HEK293 (cell line): ENCODE results near the gene NUP85.

Source experiments
- ATF2 ChIP-seq: fragments of 450-650 bp; formaldehyde crosslinking; IDR thresholded peaks from 2 replicates; pipeline ENCODE4 v1.5.1; 2016; ENCODE audit warnings: missing biosample characterization, missing genetic modification characterization, low read depth
- CTCF ChIP-seq: fragments of 450-650 bp; formaldehyde crosslinking; IDR thresholded peaks from 2 replicates; pipeline ENCODE4 v1.5.1; 2016; ENCODE audit warnings: missing biosample characterization, missing genetic modification characterization
- GLI4 ChIP-seq: fragments of 450-650 bp; formaldehyde crosslinking; IDR thresholded peaks from 2 replicates; pipeline ENCODE4 v1.5.1; 2016; ENCODE audit warnings: missing biosample characterization, missing genetic modification characterization
- KLF16 ChIP-seq: fragments of 450-650 bp; formaldehyde crosslinking; IDR thresholded peaks from 2 replicates; pipeline ENCODE4 v1.5.1; 2017; ENCODE audit warnings: missing biosample characterization, missing genetic modification characterization
- PRDM2 ChIP-seq: fragments of 450-650 bp; formaldehyde crosslinking; IDR thresholded peaks from 2 replicates; pipeline ENCODE4 v1.5.1; 2016; ENCODE audit warnings: missing biosample characterization, missing genetic modification characterization, borderline replicate concordance
- SALL2 ChIP-seq: fragments of 450-650 bp; formaldehyde crosslinking; IDR thresholded peaks from 2 replicates; pipeline ENCODE4 v1.5.0; 2017; ENCODE audit warnings: missing biosample characterization, mild to moderate bottlenecking, missing genetic modification characterization, borderline replicate concordance
- SETDB1 ChIP-seq: IDR thresholded peaks from one replicate; pipeline ENCODE4 v1.6.1; 2017; ENCODE audit warnings: mild to moderate bottlenecking, low read length, moderate library complexity, mixed read lengths; ENCODE audit not compliant: insufficient read length
- TRIM28 ChIP-seq: IDR thresholded peaks from 2 replicates; pipeline ENCODE4 v1.6.1; 2011; ENCODE audit warnings: low read length, control low read depth, borderline replicate concordance
- ZBTB49 ChIP-seq: fragments of 450-650 bp; formaldehyde crosslinking; IDR thresholded peaks from 2 replicates; pipeline ENCODE4 v1.5.1; 2016; ENCODE audit warnings: missing biosample characterization, missing genetic modification characterization, low read depth
- ZFP37 ChIP-seq: fragments of 450-650 bp; formaldehyde crosslinking; IDR thresholded peaks from 2 replicates; pipeline ENCODE4 v1.5.1; 2016; ENCODE audit warnings: missing biosample characterization, missing genetic modification characterization
- ZNF24 ChIP-seq: fragments of 450-650 bp; formaldehyde crosslinking; IDR thresholded peaks from 2 replicates; pipeline ENCODE4 v1.5.1; 2016; ENCODE audit warnings: missing biosample characterization, missing genetic modification characterization
- ZNF274 ChIP-seq, 2 experiments: fragments of 200-500 bp in 1 of 2; fragments of 450-650 bp in 1 of 2; sonication (Bioruptor generic) in 1 of 2; formaldehyde crosslinking in 1 of 2; IDR thresholded peaks; 2 replicates each; pipeline versions ENCODE4 v1.5.1 to v1.6.1; 2014 to 2016; ENCODE audit warnings: borderline replicate concordance in 1 of 2, inconsistent platforms in 1 of 2, low read length in 1 of 2, missing biosample characterization in 1 of 2, missing genetic modification characterization in 1 of 2
- ZNF37A ChIP-seq: fragments of 450-650 bp; IDR thresholded peaks from 2 replicates; pipeline ENCODE4 v1.5.1; 2018; ENCODE audit warnings: missing biosample characterization, missing genetic modification characterization
- ZNF488 ChIP-seq: fragments of 450-650 bp; formaldehyde crosslinking; IDR thresholded peaks from 2 replicates; pipeline ENCODE4 v1.5.1; 2016; ENCODE audit warnings: missing biosample characterization, missing genetic modification characterization
- ZNF513 ChIP-seq: fragments of 450-650 bp; IDR thresholded peaks from 2 replicates; pipeline ENCODE4 v1.5.1; 2018; ENCODE audit warnings: missing biosample characterization, missing genetic modification characterization
- ZNF561 ChIP-seq: fragments of 450-650 bp; IDR thresholded peaks from 2 replicates; pipeline ENCODE4 v1.5.1; 2018; ENCODE audit warnings: missing biosample characterization, missing genetic modification characterization, borderline replicate concordance
- ZNF600 ChIP-seq: fragments of 450-650 bp; formaldehyde crosslinking; IDR thresholded peaks from 2 replicates; pipeline ENCODE4 v1.5.1; 2016; ENCODE audit warnings: missing biosample characterization, missing genetic modification characterization
- ZNF623 ChIP-seq: fragments of 450-650 bp; formaldehyde crosslinking; IDR thresholded peaks from 2 replicates; pipeline ENCODE4 v1.5.1; 2016; ENCODE audit warnings: missing biosample characterization, missing genetic modification characterization
- ZNF645 ChIP-seq: fragments of 450-650 bp; formaldehyde crosslinking; IDR thresholded peaks from 2 replicates; pipeline ENCODE4; 2016; ENCODE audit warnings: missing biosample characterization, missing genetic modification characterization
- ZNF747 ChIP-seq: fragments of 450-650 bp; formaldehyde crosslinking; IDR thresholded peaks from 2 replicates; pipeline ENCODE4 v1.5.1; 2016; ENCODE audit warnings: missing biosample characterization, missing genetic modification characterization
- ZNF777 ChIP-seq: fragments of 450-650 bp; formaldehyde crosslinking; IDR thresholded peaks from 2 replicates; pipeline ENCODE4 v1.5.1; 2017; ENCODE audit warnings: missing biosample characterization, missing genetic modification characterization, borderline replicate concordance

The NUP85 gene

GRCh38 chr17:75271233-75271954 lies 65.9 kb downstream of the NUP85 start (continued):
- TF ChIP-seq ZBTB49 (tag by site-specific recombination) (no peak), SETDB1 (no peak), CTCF (peak; percentile 69), KLF16 (tag by site-specific recombination) (no peak), ZNF645 (tag by site-specific recombination) (no peak), ZNF747 (tag by site-specific recombination) (no peak), ZNF600 (tag by site-specific recombination) (peak; percentile 40), ZNF777 (0 out of 2 replicates have a peak, but pooled peaks have one; percentile 17), PRDM2 (no peak), ZNF274 (IDR thresholded peaks at IDR 0.05; ENCODE audit: low read length) (no peak), ZNF274 (tag by site-specific recombination; IDR thresholded peaks at IDR 0.05; ENCODE audit: borderline replicate concordance) (no peak), SALL2 (tag by site-specific recombination) (no peak), ZNF513 (tag by site-specific recombination) (no peak), ATF2 (tag by site-specific recombination) (no peak), TRIM28 (no peak), ZNF24 (tag by site-specific recombination) (no peak), ZNF37A (tag by site-specific recombination) (no peak), ZFP37 (tag by site-specific recombination) (no peak), ZNF488 (tag by site-specific recombination) (no peak), ZNF561 (peak; percentile 26; the same call in 1 of the 2 replicates), GLI4 (tag by site-specific recombination) (no peak), ZNF623 (tag by site-specific recombination) (no peak)
